HFFc6 (cell line): ENCODE measurements around the gene PPFIBP2. TPM values are rescaled to one million over a fixed set of nuclear protein-coding genes. Genes with fewer than 3 reads are reported as not detected.

Source experiments
- DNase-seq: peaks from one replicate; pipeline ENCODE4 v3.0.0-alpha.2; 2018
- H3K27ac Mint-ChIP-seq: 2 replicates; pipeline ENCODE4 v1.8.0; 2020; ENCODE audit warnings: mild to moderate bottlenecking, mixed read lengths
- H3K27me3 Mint-ChIP-seq: 2 replicates; pipeline ENCODE4 v1.8.0; 2021; ENCODE audit warnings: mild to moderate bottlenecking, moderate library complexity, mixed read lengths; ENCODE audit not compliant: insufficient read depth
- H3K36me3 Mint-ChIP-seq: 2 replicates; pipeline ENCODE4 v1.8.0; 2021; ENCODE audit warnings: low read depth, mixed read lengths
- H3K4me1 Mint-ChIP-seq: 2 replicates; pipeline ENCODE4 v1.8.0; 2020; ENCODE audit warnings: low read depth, mixed read lengths
- H3K4me3 Mint-ChIP-seq: 2 replicates; pipeline ENCODE4 v1.8.0; 2020; ENCODE audit warnings: mild to moderate bottlenecking, moderate library complexity, mixed read lengths
- H3K9me3 Mint-ChIP-seq: 2 replicates; pipeline ENCODE4 v1.8.0; 2020; ENCODE audit warnings: mild to moderate bottlenecking, mixed read lengths
- total RNA-seq, 6 experiments: library from RNA; stranded (reverse); fragmentation: NEBNext Ultra II Directional; extraction: Animal tissue kit (Norgen Biotek cat#: 25700); gene quantifications; 2 replicates in 1 of 6; 3 replicates in 5 of 6; pipeline ENCODE4 v1.2.3, GENCODE V29; 2021
- TF ChIP-seq, protein P1 (sequence below): fragments of 200-600 bp; sonication (generic); IDR thresholded peaks from 2 replicates; pipeline ENCODE4 v1.5.0; 2021; ENCODE audit warnings: antibody characterized with exemption, mild to moderate bottlenecking

PPFIBP2 gene
- total RNA-seq, 6 experiments from 2014 or later, result 6.0 to 8.5 (median 7.3) TPM

DNA sequence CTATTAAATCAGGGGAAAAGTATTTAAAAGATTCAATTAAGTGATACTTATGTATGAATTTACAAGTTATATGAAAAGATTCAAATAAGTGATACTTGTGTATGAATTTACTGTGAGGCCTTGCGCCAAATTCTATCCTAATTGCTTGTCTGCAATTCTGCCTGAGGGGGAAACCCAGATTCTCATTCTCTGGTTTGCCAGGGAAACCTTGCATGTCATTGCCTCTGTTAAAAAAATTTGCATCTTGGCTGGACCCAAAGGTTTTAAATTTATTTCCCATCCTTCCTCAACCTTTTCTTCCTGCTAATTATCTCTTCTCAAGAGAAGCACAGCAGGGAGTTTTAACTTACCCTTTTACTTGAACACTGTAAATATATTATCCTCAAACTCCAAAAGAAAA is 14.7 kb upstream of the PPFIBP2 start:
- no peak overlapping the region for H3K4me3 Mint-ChIP-seq
- no peaks in the 10 kb centered on the region for H3K36me3 Mint-ChIP-seq
- no peaks in the 10 kb centered on the region; the same call in 1 of the 2 replicates for H3K27me3 Mint-ChIP-seq

DNA sequence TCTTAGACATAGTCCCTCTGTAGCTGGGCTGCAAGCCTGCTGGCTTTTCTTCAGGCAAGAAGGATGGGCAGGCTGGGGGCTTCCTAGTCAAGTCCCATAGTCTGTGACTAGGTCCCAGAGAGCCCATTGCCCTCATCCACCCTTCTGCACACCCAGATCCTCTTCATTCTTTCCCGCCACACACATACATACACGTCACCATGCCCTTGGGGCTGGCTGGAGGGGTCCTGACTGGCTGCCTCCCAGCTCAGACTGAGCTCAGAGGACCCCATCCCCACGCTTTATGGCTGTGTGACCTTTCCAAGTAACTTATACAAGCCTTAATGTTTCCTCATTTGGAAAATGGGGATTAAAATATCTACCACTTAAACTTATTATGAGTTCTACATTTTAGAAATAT is 13.5 kb upstream of the PPFIBP2 start:
- TF ChIP-seq, protein P1, sequence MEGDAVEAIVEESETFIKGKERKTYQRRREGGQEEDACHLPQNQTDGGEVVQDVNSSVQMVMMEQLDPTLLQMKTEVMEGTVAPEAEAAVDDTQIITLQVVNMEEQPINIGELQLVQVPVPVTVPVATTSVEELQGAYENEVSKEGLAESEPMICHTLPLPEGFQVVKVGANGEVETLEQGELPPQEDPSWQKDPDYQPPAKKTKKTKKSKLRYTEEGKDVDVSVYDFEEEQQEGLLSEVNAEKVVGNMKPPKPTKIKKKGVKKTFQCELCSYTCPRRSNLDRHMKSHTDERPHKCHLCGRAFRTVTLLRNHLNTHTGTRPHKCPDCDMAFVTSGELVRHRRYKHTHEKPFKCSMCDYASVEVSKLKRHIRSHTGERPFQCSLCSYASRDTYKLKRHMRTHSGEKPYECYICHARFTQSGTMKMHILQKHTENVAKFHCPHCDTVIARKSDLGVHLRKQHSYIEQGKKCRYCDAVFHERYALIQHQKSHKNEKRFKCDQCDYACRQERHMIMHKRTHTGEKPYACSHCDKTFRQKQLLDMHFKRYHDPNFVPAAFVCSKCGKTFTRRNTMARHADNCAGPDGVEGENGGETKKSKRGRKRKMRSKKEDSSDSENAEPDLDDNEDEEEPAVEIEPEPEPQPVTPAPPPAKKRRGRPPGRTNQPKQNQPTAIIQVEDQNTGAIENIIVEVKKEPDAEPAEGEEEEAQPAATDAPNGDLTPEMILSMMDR, result no peak
- H3K36me3 Mint-ChIP-seq, result no peaks in the 10 kb centered on the region
- no peak overlapping the region for H3K4me3 Mint-ChIP-seq
- no peaks in the 10 kb centered on the region; the same call in 1 of the 2 replicates for H3K27me3 Mint-ChIP-seq
- no peaks in the 10 kb centered on the region for H3K9me3 Mint-ChIP-seq
- no peak overlapping the region for H3K27ac Mint-ChIP-seq
- H3K4me1 Mint-ChIP-seq, result no peaks in the 10 kb centered on the region
- no peak for DNase-seq

More for the DNA sequence above, 14.7 kb upstream of the PPFIBP2 start:
- TF ChIP-seq, protein P1, result no peak
- Mint-ChIP-seq H3K4me1 (no peaks in the 10 kb centered on the region), H3K9me3 (no peaks in the 10 kb centered on the region), H3K27ac (no peak overlapping the region)
- DNase-seq, result no peak

DNA sequence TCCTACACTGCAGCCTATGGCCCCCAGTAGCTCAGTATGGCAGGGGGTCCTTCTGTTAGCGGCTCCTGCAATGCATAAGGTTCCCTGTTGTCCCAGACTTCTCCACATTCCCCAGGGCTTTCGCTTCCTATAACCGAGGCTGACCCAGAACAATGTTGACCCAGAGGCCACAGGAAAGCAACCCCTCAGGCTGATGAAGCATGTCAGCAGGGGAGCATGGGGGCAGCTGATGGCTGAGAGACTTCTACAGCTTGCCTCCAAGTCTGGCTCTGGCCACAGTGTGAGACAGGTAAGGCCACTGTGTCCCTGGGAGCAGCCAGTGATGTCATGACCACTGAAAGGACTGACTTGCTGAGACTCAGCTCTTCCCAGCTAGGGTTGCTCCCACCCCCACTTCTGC is 12.5 kb upstream of the PPFIBP2 start:
- no peaks in the 10 kb centered on the region; the same call in 1 of the 2 replicates for H3K27me3 Mint-ChIP-seq
- DNase-seq, result no peak
- H3K9me3 Mint-ChIP-seq, result no peaks in the 10 kb centered on the region
- no peak overlapping the region for H3K27ac Mint-ChIP-seq
- TF ChIP-seq, protein P1, result no peak
- no peaks in the 10 kb centered on the region for H3K4me1 Mint-ChIP-seq
- H3K4me3 Mint-ChIP-seq, result no peak overlapping the region
- H3K36me3 Mint-ChIP-seq, result no peaks in the 10 kb centered on the region

DNA sequence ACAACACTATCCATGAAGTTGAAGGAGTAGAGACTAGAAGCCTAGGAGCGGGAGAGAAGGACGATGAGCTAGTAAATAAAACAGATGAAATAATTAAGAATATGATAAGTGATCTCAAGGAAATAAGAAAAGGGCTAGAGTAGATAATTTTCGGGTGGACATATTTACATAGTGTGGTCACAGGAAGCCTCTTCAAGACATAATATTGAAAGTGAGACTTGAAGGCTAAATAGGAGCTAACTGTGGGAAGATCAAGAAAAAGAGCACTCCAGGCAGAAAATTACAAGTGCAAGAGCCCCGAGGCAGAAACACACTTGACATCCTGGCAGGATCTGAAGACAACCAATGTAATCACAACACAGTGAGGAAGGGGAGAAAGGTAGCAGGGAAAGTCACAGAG is 11.9 kb upstream of the PPFIBP2 start:
- no peaks in the 10 kb centered on the region for H3K4me1 Mint-ChIP-seq
- no peaks in the 10 kb centered on the region for H3K9me3 Mint-ChIP-seq
- no peaks in the 10 kb centered on the region for H3K36me3 Mint-ChIP-seq
- no peak for DNase-seq
- TF ChIP-seq, protein P1, result no peak
- no peak overlapping the region for H3K4me3 Mint-ChIP-seq
- peaks cover 4% of the 10 kb centered on the region for H3K27me3 Mint-ChIP-seq
- no peak overlapping the region for H3K27ac Mint-ChIP-seq

DNA sequence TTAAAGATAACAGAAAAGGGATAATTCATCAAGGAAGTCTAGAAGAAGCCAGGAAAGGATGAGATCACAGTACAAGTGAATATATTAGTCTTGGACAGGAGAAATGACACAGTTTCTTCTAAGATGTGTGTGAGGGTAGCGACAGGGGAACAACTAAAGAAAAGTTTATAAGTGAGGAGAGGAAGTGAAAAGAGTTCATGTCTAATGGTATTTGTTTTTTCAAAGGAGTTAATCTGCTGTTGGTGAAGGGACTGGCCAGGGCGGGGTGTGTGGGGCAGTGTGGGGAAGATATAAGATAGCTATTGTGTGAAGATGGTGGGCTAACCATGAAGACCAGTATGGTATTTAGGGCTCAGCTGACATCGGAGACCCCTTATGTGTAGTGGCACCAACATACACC is 7.6 kb upstream of the PPFIBP2 start:
- no peak for DNase-seq
- H3K27ac Mint-ChIP-seq, result no peak overlapping the region
- peaks cover 11% of the 10 kb centered on the region for H3K27me3 Mint-ChIP-seq
- H3K4me3 Mint-ChIP-seq, result no peak overlapping the region
- TF ChIP-seq, protein P1, result no peak
- no peaks in the 10 kb centered on the region for H3K4me1 Mint-ChIP-seq
- H3K36me3 Mint-ChIP-seq, result no peaks in the 10 kb centered on the region
- no peaks in the 10 kb centered on the region for H3K9me3 Mint-ChIP-seq

DNA sequence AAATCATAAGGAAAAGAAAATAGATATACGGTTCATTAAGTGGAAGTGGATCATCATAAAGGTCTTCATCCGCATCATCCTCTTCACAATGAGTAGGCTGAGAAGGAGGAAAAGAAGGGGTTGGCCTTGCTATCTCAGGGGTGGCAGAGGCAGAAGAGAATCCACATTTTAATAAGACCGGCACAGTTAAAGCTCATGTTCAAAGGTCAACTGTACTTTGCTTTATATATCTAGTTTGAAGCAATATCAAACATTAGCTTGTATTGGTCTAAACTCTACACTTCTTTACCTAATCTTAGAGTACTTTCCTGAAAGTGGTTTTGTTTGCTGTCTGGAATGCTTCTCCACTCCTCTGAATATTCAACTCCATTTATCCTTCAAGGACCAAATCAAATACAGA is 5.7 kb upstream of the PPFIBP2 start:
- H3K27ac Mint-ChIP-seq, result no peak overlapping the region

More for the DNA sequence above, 5.7 kb upstream of the PPFIBP2 start:
- Mint-ChIP-seq H3K27me3 (peaks cover 13% of the 10 kb centered on the region), H3K36me3 (no peaks in the 10 kb centered on the region), H3K4me1 (peaks cover 7% of the 10 kb centered on the region; the same call in 1 of the 2 replicates), H3K9me3 (no peaks in the 10 kb centered on the region), H3K4me3 (no peak overlapping the region)
- DNase-seq, result no peak
- TF ChIP-seq, protein P1, result no peak
